HG03039 (cell line): ENCODE measurements around the gene LRRC47.

Experiments
- ATAC-seq: cut with Tn5 transposase; IDR thresholded peaks from one replicate; pipeline ENCODE4 v1.9.1; 2021; ENCODE audit warnings: mild to moderate bottlenecking, moderate library complexity; ENCODE audit not compliant: unreplicated experiment

Gene LRRC47

GRCh38 chr1:3772715-3773571 is 23.4 kb downstream of the LRRC47 start, which contains the start of gene SMIM1:
TSS of gene SMIM1 (plus strand) at chr1:3772749. CDS start at chr1:3775374, 2,625 bp downstream.
- peak; percentile 20 for ATAC-seq

- peak; percentile 44 for ATAC-seq
Observed at GRCh38 chr1:3772027-3772714, 24.1 kb downstream of the LRRC47 start.

GRCh38 chr1:3771108-3772026 is 24.9 kb downstream of the LRRC47 start:
- no peak for ATAC-seq

- no peak for ATAC-seq
Observed at GRCh38 chr1:3770047-3770765, 26.1 kb downstream of the LRRC47 start.

GRCh38 chr1:3768811-3769390 is 27.4 kb downstream of the LRRC47 start:
- ATAC-seq: no peak

- no peak for ATAC-seq
Observed at GRCh38 chr1:3767328-3767925, 28.9 kb downstream of the LRRC47 start.

GRCh38 chr1:3763351-3764125 is 32.8 kb downstream of the LRRC47 start:
- no peak for ATAC-seq

- no peak for ATAC-seq
Observed at GRCh38 chr1:3762873-3763228, 33.4 kb downstream of the LRRC47 start.

GRCh38 chr1:3762151-3762872 is 34.0 kb downstream of the LRRC47 start:
- ATAC-seq: no peak

- ATAC-seq: no peak
Observed at GRCh38 chr1:3761296-3762010, 34.8 kb downstream of the LRRC47 start.

- ATAC-seq: no peak
Observed at GRCh38 chr1:3759796-3760195, 36.5 kb downstream of the LRRC47 start.

- no peak for ATAC-seq
Observed at GRCh38 chr1:3759164-3759563, 37.1 kb downstream of the LRRC47 start.

GRCh38 chr1:3756394-3756793 is 39.9 kb downstream of the LRRC47 start:
- ATAC-seq: no peak

GRCh38 chr1:3753656-3754454 is 42.4 kb downstream of the LRRC47 start:
- ATAC-seq: no peak

- ATAC-seq: no peak
Observed at GRCh38 chr1:3752400-3752945, 43.8 kb downstream of the LRRC47 start, which contains the start of gene CCDC27. TSS of gene CCDC27 (plus strand) at chr1:3752450. CDS start at chr1:3752482, 32 bp downstream.

GRCh38 chr1:3750741-3751140 is 45.6 kb downstream of the LRRC47 start:
- ATAC-seq: no peak
